Stimulated activated naive CD8-positive, alpha-beta T cell treated with anti-CD3 and anti-CD28 coated beads, Interleukin-15, Interleukin-2, amounts not matched to agents 100 ng/mL and 50 ng/mL, for 24 hours (primary cell): Measurements from ENCODE around the gene ARL15.
"Not testable (repeated sequence)": the region's sequence is repeated elsewhere in the genome, so short reads cannot be mapped to it uniquely, and the experiment has no call there.

Experiments
- H3K27ac Mint-ChIP-seq: one replicate; pipeline ENCODE4 v1.8.0; 2021; ENCODE audit warnings: mild to moderate bottlenecking, mixed read lengths
- H3K27me3 Mint-ChIP-seq: one replicate; pipeline ENCODE4 v1.8.0; 2021; ENCODE audit warnings: mixed read lengths
- H3K36me3 Mint-ChIP-seq: one replicate; pipeline ENCODE4 v1.8.0; 2021; ENCODE audit warnings: low read depth, mixed read lengths
- H3K4me1 Mint-ChIP-seq: one replicate; pipeline ENCODE4 v1.8.0; 2021; ENCODE audit warnings: low read depth, mixed read lengths
- H3K4me3 Mint-ChIP-seq: one replicate; pipeline ENCODE4 v1.8.0; 2021; ENCODE audit warnings: mild to moderate bottlenecking, mixed read lengths
- H3K9me3 Mint-ChIP-seq: one replicate; pipeline ENCODE4 v1.8.0; 2021; ENCODE audit warnings: mixed read lengths

Gene ARL15

DNA sequence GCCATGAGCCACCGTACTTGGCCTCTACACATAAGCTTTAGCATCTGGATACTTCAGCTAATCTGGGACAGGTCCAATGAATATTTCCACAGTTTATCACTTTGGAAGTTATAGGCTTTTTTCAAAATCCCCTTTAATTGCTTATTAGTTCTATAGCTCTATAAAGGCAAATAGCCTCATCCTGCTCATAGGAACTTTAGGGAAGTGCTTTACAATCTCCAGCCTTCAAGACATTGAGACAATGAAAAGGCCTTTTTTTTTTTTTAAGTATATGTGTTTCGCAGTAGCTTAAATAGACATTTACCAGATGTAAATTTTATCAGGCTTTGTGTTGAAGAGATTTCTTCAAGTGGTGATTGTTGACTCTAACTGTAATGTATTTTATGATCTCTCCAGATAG is 224.2 kb downstream of the ARL15 start:
- H3K4me1 Mint-ChIP-seq = no peaks in the 10 kb centered on the region
- peaks cover 4% of the 10 kb centered on the region for H3K9me3 Mint-ChIP-seq

DNA sequence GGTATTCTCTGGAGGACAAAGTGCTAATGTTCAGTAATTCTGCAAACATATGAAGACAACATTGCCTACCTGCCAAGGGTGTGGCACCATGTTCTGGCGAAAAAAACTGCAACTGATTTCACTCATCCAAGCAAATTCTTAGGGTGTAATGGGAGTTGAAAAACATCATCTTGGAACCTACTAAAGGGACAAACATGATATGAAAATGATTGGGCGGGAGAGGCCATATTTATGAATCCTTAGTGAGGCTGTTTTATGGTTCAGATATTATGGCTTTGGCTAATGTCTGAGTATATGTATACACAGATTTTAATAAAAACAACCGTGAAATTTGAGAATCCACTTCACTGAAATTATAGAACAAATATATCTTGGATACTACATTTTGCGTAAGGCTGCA is 225.7 kb downstream of the ARL15 start:
- Mint-ChIP-seq H3K27ac (no peak overlapping the region), H3K9me3 (no peaks in the 10 kb centered on the region), H3K27me3 (no peaks in the 10 kb centered on the region), H3K4me3 (no peak overlapping the region), H3K4me1 (no peaks in the 10 kb centered on the region), H3K36me3 (peaks cover 22% of the 10 kb centered on the region)

More for the DNA sequence above, 224.2 kb downstream of the ARL15 start:
- H3K27ac Mint-ChIP-seq = no peak overlapping the region
- H3K36me3 Mint-ChIP-seq = peaks cover 20% of the 10 kb centered on the region
- H3K27me3 Mint-ChIP-seq = no peaks in the 10 kb centered on the region
- no peak overlapping the region for H3K4me3 Mint-ChIP-seq

DNA sequence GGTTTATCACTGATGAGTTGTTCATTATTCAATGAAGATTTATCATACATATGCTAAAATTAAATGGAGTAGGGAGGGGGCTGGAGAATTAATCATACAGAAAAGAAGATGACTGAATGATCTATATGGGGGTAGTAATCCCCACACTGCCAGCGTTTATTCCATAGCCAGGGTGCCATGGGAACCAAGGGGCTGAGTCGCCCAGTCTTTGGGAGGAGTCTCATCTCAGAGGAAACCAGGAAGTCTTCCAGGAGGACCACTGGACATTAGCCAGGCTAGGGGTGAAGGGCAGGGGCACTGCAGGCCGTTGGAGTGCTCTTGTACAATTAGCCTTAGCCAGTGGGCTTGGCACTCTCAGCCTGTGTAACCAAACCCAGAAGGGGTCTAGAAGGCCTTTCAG is 226.5 kb downstream of the ARL15 start:
- no peak overlapping the region for H3K27ac Mint-ChIP-seq
- H3K9me3 Mint-ChIP-seq = no peaks in the 10 kb centered on the region
- H3K4me1 Mint-ChIP-seq = no peaks in the 10 kb centered on the region
- H3K36me3 Mint-ChIP-seq = peaks cover 22% of the 10 kb centered on the region
- H3K27me3 Mint-ChIP-seq = no peaks in the 10 kb centered on the region
- H3K4me3 Mint-ChIP-seq = no peak overlapping the region

GRCh38 chr5:54083245-54083644 is 227.1 kb downstream of the ARL15 start:
- no peaks in the 10 kb centered on the region for H3K9me3 Mint-ChIP-seq
- H3K4me1 Mint-ChIP-seq = no peaks in the 10 kb centered on the region
- no peak overlapping the region for H3K27ac Mint-ChIP-seq
- peaks cover 22% of the 10 kb centered on the region for H3K36me3 Mint-ChIP-seq
- H3K27me3 Mint-ChIP-seq = no peaks in the 10 kb centered on the region
- no peak overlapping the region for H3K4me3 Mint-ChIP-seq

DNA sequence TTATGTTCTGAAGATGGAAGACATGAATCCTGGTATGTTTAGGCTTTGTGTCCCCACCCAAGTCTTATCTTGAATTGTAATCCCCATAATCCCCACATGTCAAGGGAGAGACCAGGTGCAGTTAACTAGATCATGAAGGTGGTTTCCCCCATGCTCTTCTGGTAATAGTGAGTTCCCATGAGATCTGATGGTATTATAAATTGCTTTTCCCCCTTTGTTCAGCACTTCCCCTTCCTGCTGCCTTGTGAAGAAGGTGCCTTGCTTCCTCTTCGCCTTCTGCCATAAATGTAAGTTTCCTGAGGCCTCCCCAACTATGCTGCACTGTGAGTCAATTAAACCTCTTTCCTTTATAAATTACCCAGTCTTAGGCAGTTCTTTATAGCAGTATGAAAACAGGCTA is 229.0 kb downstream of the ARL15 start:
- H3K9me3 Mint-ChIP-seq = no peaks in the 10 kb centered on the region
- peaks cover 27% of the 10 kb centered on the region for H3K36me3 Mint-ChIP-seq
- H3K27ac Mint-ChIP-seq = no peak overlapping the region
- H3K27me3 Mint-ChIP-seq = no peaks in the 10 kb centered on the region
- no peak overlapping the region for H3K4me3 Mint-ChIP-seq
- H3K4me1 Mint-ChIP-seq = no peaks in the 10 kb centered on the region

- H3K4me3 Mint-ChIP-seq = no peak overlapping the region
- peaks cover 27% of the 10 kb centered on the region for H3K36me3 Mint-ChIP-seq
- H3K4me1 Mint-ChIP-seq = no peaks in the 10 kb centered on the region
- H3K27me3 Mint-ChIP-seq = no peaks in the 10 kb centered on the region
- H3K27ac Mint-ChIP-seq = no peak overlapping the region
- H3K9me3 Mint-ChIP-seq = no peaks in the 10 kb centered on the region
These were observed 229.5 kb downstream of the ARL15 start for GRCh38 chr5:54080831-54081230.

GRCh38 chr5:54073735-54074134 is 236.6 kb downstream of the ARL15 start:
- H3K4me3 Mint-ChIP-seq = no peak overlapping the region
- H3K27me3 Mint-ChIP-seq = no peaks in the 10 kb centered on the region
- no peaks in the 10 kb centered on the region for H3K9me3 Mint-ChIP-seq
- no peaks in the 10 kb centered on the region for H3K4me1 Mint-ChIP-seq
- H3K36me3 Mint-ChIP-seq = peaks cover 5% of the 10 kb centered on the region
- no peak overlapping the region for H3K27ac Mint-ChIP-seq

DNA sequence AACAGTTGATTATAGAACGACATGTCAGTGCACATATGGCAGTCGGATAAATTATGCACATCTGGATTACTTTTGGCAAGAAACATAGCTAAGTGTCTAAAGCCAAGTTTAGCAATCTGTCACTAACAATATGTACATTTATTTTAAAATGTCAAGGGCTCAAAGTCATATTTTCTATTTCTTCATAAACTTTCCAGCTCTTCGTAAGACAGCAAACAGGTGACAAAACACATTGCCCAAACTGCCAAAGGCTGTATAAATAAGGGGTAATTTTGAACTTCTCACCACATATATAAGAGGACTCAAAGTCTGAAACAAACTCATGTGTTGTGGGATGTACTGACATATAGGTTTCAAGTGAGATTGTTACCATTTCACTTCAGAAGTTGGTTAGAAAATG is 237.2 kb downstream of the ARL15 start:
- Mint-ChIP-seq H3K4me1 (no peaks in the 10 kb centered on the region), H3K36me3 (peaks cover 5% of the 10 kb centered on the region)

GRCh38 chr5:54066433-54066832 is 243.9 kb downstream of the ARL15 start:
- Mint-ChIP-seq H3K9me3 (no peaks in the 10 kb centered on the region), H3K36me3 (peaks cover 7% of the 10 kb centered on the region), H3K27ac (no peak overlapping the region), H3K27me3 (no peaks in the 10 kb centered on the region), H3K4me1 (no peaks in the 10 kb centered on the region), H3K4me3 (no peak overlapping the region)

More for the DNA sequence above, 237.2 kb downstream of the ARL15 start:
- no peaks in the 10 kb centered on the region for H3K9me3 Mint-ChIP-seq
- no peak overlapping the region for H3K4me3 Mint-ChIP-seq
- no peak overlapping the region for H3K27ac Mint-ChIP-seq
- no peaks in the 10 kb centered on the region for H3K27me3 Mint-ChIP-seq

GRCh38 chr5:54063817-54064216 is 246.6 kb downstream of the ARL15 start:
- Mint-ChIP-seq H3K36me3 (peaks cover 11% of the 10 kb centered on the region), H3K4me3 (no peak overlapping the region), H3K4me1 (no peaks in the 10 kb centered on the region), H3K27ac (no peak overlapping the region), H3K9me3 (no peaks in the 10 kb centered on the region), H3K27me3 (no peaks in the 10 kb centered on the region)

DNA sequence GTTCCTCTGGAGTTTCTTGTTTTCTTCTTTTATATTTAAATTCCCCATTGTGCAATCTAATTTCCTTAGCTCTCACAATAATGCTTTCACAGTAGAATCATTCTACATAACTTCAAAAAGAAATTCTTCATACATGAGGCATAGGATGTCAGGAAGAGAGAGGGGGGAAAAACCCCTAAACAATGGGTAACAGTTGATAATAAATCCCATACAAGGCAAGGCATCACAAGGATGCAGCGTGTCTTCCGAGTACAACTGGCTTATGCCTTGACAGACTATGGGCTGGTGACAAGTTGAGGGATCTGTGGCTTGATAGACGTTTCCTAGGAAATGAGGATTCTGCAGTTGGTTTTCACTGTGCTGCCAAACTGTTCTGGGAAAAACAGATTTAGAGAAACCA is 247.4 kb downstream of the ARL15 start:
- no peaks in the 10 kb centered on the region for H3K27me3 Mint-ChIP-seq
- H3K27ac Mint-ChIP-seq = no peak overlapping the region
- H3K4me3 Mint-ChIP-seq = no peak overlapping the region
- H3K4me1 Mint-ChIP-seq = no peaks in the 10 kb centered on the region
- H3K9me3 Mint-ChIP-seq = no peaks in the 10 kb centered on the region
- H3K36me3 Mint-ChIP-seq = peaks cover 11% of the 10 kb centered on the region

DNA sequence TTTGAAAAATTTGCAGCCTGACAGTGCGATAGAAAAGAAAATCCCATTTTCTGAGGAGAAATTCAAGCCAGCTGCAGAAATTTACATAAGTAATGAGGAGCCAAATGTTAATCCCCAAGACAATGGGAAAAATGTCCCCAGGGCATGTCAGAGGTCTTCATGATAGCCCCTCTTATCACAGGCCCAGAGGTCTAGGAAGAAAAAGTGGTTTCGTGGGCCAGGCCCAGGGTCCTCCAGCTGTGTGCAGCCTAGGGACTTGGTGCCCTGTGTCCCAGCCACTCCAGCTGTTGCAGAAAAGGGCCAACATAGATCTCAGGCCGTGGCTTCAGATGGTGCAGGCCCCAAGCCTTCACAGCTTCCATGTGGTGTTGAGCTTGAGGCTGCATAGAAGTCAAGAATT is 249.5 kb downstream of the ARL15 start:
- not testable (repeated sequence) for H3K9me3 Mint-ChIP-seq, H3K27ac Mint-ChIP-seq

DNA sequence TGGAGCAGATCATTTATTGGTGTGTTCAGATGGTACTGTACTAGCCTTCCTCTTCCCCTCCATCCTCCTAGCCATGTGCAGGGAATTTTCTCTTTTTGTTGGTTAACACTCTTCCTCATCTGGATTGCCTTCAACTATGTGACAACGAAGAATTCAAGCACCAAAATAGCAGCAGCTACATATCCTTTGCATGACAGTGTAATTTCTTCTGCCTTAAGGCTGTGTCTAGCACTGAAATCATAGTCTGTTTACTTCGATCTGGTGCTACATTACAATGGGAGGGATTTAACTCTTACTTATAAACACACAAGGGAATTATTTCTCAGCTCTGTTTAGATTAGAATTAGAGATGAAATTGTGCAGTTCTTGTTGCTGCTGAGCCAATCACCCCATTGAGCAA is 260.4 kb downstream of the ARL15 start:
- no peaks in the 10 kb centered on the region for H3K36me3 Mint-ChIP-seq
- no peak overlapping the region for H3K27ac Mint-ChIP-seq
- no peaks in the 10 kb centered on the region for H3K9me3 Mint-ChIP-seq
- no peak overlapping the region for H3K4me3 Mint-ChIP-seq
- no peaks in the 10 kb centered on the region for H3K4me1 Mint-ChIP-seq
- H3K27me3 Mint-ChIP-seq = no peaks in the 10 kb centered on the region

More for the DNA sequence above, 249.5 kb downstream of the ARL15 start:
- H3K4me1 Mint-ChIP-seq, H3K27me3 Mint-ChIP-seq, H3K4me3 Mint-ChIP-seq: not testable (repeated sequence)
- H3K36me3 Mint-ChIP-seq = peaks cover 12% of the 10 kb centered on the region

- H3K9me3 Mint-ChIP-seq = no peaks in the 10 kb centered on the region
- no peak overlapping the region for H3K27ac Mint-ChIP-seq
- no peak overlapping the region for H3K4me3 Mint-ChIP-seq
- H3K4me1 Mint-ChIP-seq = no peaks in the 10 kb centered on the region
- H3K27me3 Mint-ChIP-seq = no peaks in the 10 kb centered on the region
- H3K36me3 Mint-ChIP-seq = no peaks in the 10 kb centered on the region
These were observed 261.2 kb downstream of the ARL15 start for GRCh38 chr5:54049144-54049543.

- no peaks in the 10 kb centered on the region for H3K27me3 Mint-ChIP-seq
- no peak overlapping the region for H3K27ac Mint-ChIP-seq
- no peak overlapping the region for H3K4me3 Mint-ChIP-seq
- no peaks in the 10 kb centered on the region for H3K4me1 Mint-ChIP-seq
- no peaks in the 10 kb centered on the region for H3K36me3 Mint-ChIP-seq
- no peaks in the 10 kb centered on the region for H3K9me3 Mint-ChIP-seq
These were observed 265.1 kb downstream of the ARL15 start for GRCh38 chr5:54045077-54045792.

DNA sequence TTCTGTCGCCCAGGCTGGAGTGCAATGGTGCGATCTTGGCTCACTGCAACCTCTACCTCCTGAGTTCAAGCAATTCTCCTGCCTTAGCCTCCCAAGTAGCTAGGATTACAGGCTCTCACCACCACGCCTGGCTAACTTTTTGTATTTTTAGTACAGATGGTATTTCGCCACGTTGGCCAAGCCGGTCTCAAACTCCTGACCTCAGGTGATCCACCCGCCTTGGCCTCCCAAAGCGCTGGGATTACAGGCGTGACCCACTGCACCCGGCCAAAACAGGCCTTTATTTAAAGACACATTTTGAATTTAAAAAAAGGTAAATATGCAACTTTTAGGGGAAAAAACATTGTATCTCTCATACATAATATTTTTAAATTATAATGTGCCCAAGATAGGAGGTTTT is 266.1 kb downstream of the ARL15 start:
- not testable (repeated sequence) for H3K4me3 Mint-ChIP-seq, H3K36me3 Mint-ChIP-seq, H3K27me3 Mint-ChIP-seq, H3K9me3 Mint-ChIP-seq, H3K4me1 Mint-ChIP-seq, H3K27ac Mint-ChIP-seq
